NCI-H1417 treated with DMSO at 0.1 percent for 48 hours (cell line): Measurements from ENCODE around the gene SYT2.

Experiments
- DNase-seq: peaks from one replicate; lab custom pipeline; 2025; lab: John Stamatoyannopoulos, UW

Gene SYT2

GRCh38 chr1:202704601-202705000, 5.7 kb downstream of the SYT2 start:
- DNase-seq, result no peak

- DNase-seq, result no peak
Measured at GRCh38 chr1:202703191-202703590, 7.1 kb downstream of the SYT2 start.

- no peak for DNase-seq
Measured at GRCh38 chr1:202702088-202702487, 8.2 kb downstream of the SYT2 start.

DNA sequence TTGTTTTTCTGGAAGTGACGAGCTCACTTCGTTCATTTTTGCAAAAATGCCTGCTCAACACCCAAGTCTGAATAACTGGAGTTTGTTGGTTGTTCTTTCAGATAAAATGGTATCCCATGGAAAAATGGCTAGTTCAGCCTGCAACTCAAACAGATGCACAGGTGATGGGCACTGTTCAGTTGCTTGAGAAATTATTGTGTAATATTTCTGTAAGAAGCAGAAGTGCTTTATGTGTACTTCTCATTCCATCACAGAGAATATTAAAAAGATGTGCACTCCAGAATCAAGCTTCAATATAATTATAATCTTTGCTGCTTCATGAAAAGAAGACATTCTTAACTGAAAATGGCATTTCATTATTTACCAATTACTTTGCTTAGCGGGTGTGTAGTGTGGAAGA, 9.1 kb downstream of the SYT2 start:
- DNase-seq, result no peak

GRCh38 chr1:202700061-202700460, 10.2 kb downstream of the SYT2 start:
- no peak for DNase-seq

- DNase-seq, result no peak
Measured at GRCh38 chr1:202698276-202698675, 12.0 kb downstream of the SYT2 start.

DNA sequence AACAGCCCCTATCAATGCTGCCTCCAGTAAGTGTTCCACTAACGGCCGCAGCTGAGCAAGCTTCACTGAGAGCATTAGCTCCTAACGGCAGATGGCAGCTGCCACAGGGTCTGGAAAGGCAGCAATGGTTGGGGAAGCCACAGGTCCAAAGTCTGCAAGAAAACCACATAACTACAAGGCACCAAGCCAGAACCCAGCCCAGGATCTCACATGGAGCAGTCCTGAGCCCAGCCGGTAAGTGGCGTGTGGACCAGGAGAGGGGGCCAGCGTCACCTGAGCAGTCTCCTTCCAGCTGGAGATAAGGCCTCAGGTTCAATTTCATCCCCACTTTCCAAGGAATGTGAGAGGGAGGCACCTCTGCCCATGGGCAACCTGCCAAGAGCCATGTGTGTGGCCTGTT, 13.2 kb downstream of the SYT2 start:
- no peak for DNase-seq

GRCh38 chr1:202694314-202694713, 15.9 kb downstream of the SYT2 start:
- no peak for DNase-seq

GRCh38 chr1:202692959-202693555, 17.2 kb downstream of the SYT2 start:
- no peak for DNase-seq

- no peak for DNase-seq
Measured at GRCh38 chr1:202691816-202692215, 18.4 kb downstream of the SYT2 start.

- no peak for DNase-seq
Measured at GRCh38 chr1:202689493-202690342, 20.5 kb downstream of the SYT2 start.

- DNase-seq, result no peak
Measured at GRCh38 chr1:202689082-202689481, 21.2 kb downstream of the SYT2 start.

- DNase-seq, result no peak
Measured at GRCh38 chr1:202688401-202688800, 21.9 kb downstream of the SYT2 start.

GRCh38 chr1:202687798-202688197, 22.5 kb downstream of the SYT2 start:
- no peak for DNase-seq

- no peak for DNase-seq
Measured at GRCh38 chr1:202687370-202687769, 22.9 kb downstream of the SYT2 start.

GRCh38 chr1:202685641-202686040, 24.6 kb downstream of the SYT2 start:
- no peak for DNase-seq

DNA sequence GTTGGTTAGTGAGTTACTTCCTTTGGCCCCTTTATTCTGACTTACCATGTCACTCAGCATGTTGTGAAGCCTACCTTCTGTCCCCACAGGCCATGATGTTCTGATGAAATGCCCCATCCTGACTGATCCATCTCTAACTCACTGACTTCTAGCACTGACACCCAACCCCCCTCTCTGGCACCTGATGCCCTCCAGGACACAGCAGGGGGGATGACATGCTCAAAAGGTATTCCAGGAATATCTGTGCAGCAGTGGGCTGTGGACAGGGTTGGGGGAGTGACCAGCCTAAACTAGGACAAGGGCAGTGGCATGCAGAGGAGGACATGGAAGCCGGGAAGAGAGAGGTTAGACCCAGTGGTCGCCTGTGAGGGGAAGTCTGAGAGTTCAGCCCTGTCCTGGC, 25.5 kb downstream of the SYT2 start:
- no peak for DNase-seq

GRCh38 chr1:202683029-202683428, 27.2 kb downstream of the SYT2 start:
- DNase-seq, result no peak

DNA sequence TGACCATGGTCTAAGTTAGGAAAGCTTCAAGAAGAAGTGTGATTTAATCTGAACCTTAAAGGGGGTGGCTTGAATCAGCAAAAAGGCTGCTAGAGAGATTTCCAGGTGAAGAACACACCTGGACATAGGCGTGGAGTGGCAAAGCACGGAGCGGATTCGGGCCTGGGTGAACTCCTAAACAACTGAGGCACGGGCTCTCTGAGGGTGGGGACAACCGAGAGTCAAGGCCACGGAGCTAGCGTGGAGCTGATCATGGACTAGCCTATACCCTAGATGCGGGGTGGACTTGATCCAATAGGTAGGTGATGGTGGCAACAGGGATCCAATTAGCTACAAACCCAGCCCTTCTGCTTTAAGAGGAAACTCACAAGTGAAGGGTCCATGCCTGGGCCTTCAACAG, 27.8 kb downstream of the SYT2 start:
- no peak for DNase-seq

GRCh38 chr1:202681736-202682420, 28.4 kb downstream of the SYT2 start:
- no peak for DNase-seq

DNA sequence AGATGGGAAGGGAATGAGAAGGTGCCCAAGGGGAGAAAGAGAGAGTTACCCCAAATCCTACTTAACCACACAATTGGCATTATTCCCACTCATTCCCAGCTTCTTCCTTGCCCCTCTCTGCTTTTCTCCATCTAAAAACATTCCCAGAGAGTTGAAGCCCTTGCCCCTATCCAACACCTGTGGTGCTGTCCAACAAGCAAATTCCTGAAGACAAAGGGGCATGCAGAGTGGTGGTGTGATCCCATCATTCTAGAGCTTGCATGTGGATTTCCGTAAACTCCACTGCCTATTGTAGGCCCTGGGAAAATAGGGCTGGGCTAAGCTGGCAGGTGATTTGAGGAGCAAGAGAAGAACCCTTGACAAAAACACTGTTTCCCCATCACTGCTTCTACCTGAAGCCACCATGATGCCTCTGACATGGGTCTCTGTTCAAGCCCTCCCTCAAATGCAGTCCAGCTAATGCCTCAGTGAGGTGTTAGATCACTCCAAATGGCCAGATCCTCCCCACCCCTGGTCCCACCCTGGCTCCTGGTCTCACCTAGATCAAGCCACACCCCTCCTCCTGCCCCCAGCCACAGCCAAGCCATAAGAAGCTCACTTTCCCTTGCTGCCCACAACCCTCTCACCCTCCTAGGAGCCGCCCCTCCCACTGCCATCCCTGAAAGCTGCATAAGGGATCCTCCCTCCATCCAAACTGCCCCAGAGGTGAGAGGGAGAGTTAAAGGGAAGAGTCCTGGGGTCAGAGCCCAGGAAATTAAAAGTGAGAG, 29.5 kb downstream of the SYT2 start:
- no peak for DNase-seq

GRCh38 chr1:202679406-202680177, 30.7 kb downstream of the SYT2 start:
- DNase-seq, result no peak
